GM12878 (cell line): ENCODE results near the gene RIPOR3. TPM values are rescaled to one million over a fixed set of nuclear protein-coding genes. Genes with fewer than 3 reads are reported as not detected.
A peak's percentile ranks its signal among the peaks of the same experiment; 100 is the strongest.

Source experiments
- ATAC-seq: fragments of 200-7000 bp; cut with Tn5 transposase; 3 replicates; pipeline ENCODE4 v1.9.1; 2020; ENCODE audit warnings: mild to moderate bottlenecking, moderate library complexity
- BruUV-seq: library from RNA; stranded (reverse); fragments of 400-500 nt; replicated peaks from 2 replicates; lab custom pipeline; 2021; lab: Mats Ljungman, UMichigan
- CTCF ChIA-PET: fragments of 300-600 bp; sonication (Branson Sonifier 250); formaldehyde crosslinking; extraction: SDS; loops from one replicate; lab custom pipeline; 2021; ENCODE audit warnings: inconsistent platforms; lab: Yijun Ruan, JAX
- POLR2A ChIA-PET: fragments of 350-600 bp; formaldehyde crosslinking; extraction: SDS; loops from one replicate; lab custom pipeline; 2021; ENCODE audit warnings: inconsistent platforms; lab: Charles Lee
- RAD21 ChIA-PET: fragments of 300-600 bp; sonication (Branson Sonifier 250); formaldehyde crosslinking; loops from one replicate; lab custom pipeline; 2023; ENCODE audit warnings: antibody characterized with exemption; ENCODE audit not compliant: unreplicated experiment; lab: Charles Lee
- SMC1A ChIA-PET: fragments of 300-600 bp; sonication (Branson Sonifier 250); formaldehyde crosslinking; loops from one replicate; lab custom pipeline; 2023; ENCODE audit not compliant: unreplicated experiment, uncharacterized antibody; lab: Charles Lee
- DNase-seq: peaks from one replicate; pipeline ENCODE4 v3.0.0-alpha.2; 2011; ENCODE audit warnings: low read depth, low spot score
- FAIRE-seq: peaks from 3 replicates; lab custom pipeline; 2011; peaks lifted over from hg19 to GRCh38; lab: Jason Lieb, UNC
- H2AFZ ChIP-seq: 2 replicates; pipeline ENCODE4 v1.6.0; 2011; ENCODE audit warnings: low read depth, low read length, control low read depth; ENCODE audit not compliant: control insufficient read depth
- H3K27ac ChIP-seq: 2 replicates; pipeline ENCODE4 v1.5.1; 2011; ENCODE audit warnings: control low read depth; ENCODE audit not compliant: control insufficient read depth, insufficient read depth
- H3K27me3 ChIP-seq, 2 experiments: replicated peaks in 1 of 2; 2 replicates each; pipeline versions ENCODE4 v1.6.0 to v1.6.1; 2011; ENCODE audit warnings: low read length in 1 of 2; ENCODE audit not compliant: control insufficient read depth in 2 of 2, insufficient read depth in 2 of 2
- H3K36me3 ChIP-seq, 2 experiments: 2 replicates each; pipeline ENCODE4 v1.5.1; 2011; ENCODE audit warnings: low read length in 1 of 2; ENCODE audit not compliant: control insufficient read depth in 2 of 2, insufficient read depth in 2 of 2
- H3K4me1 ChIP-seq: 2 replicates; pipeline ENCODE4 v1.6.1; 2011; ENCODE audit warnings: mild to moderate bottlenecking, low read length, moderate library complexity, mixed read lengths; ENCODE audit not compliant: control insufficient read depth, insufficient read depth
- H3K4me2 ChIP-seq: 2 replicates; pipeline ENCODE4 v1.6.0; 2011; ENCODE audit warnings: control low read depth; ENCODE audit not compliant: control insufficient read depth, insufficient read depth
- H3K4me3 ChIP-seq: fragments of 200-600 bp; sonication (generic); 2 replicates; pipeline ENCODE4 v1.5.1; 2016
- H3K79me2 ChIP-seq: 2 replicates; pipeline ENCODE4 v1.6.0; 2011; ENCODE audit warnings: low read length; ENCODE audit not compliant: control insufficient read depth, insufficient read depth
- H3K9ac ChIP-seq: 2 replicates; pipeline ENCODE4 v1.8.0; 2011; ENCODE audit warnings: low read length, control low read depth, mixed read lengths; ENCODE audit not compliant: control insufficient read depth, insufficient read depth
- H3K9me3 ChIP-seq: replicated peaks from 3 replicates; pipeline ENCODE4 v1.5.1; 2011; ENCODE audit warnings: mild to moderate bottlenecking, low read length; ENCODE audit not compliant: control insufficient read depth, insufficient read depth
- H4K20me1 ChIP-seq: 2 replicates; pipeline ENCODE4 v1.6.0; 2011; ENCODE audit not compliant: control insufficient read depth, insufficient read depth
- BMI1 ChIP-seq: fragments of 450-650 bp; IDR thresholded peaks from 2 replicates; pipeline ENCODE4 v1.6.1; 2016; ENCODE audit warnings: mild to moderate bottlenecking, moderate library complexity, borderline replicate concordance
- CTCF ChIP-seq, 3 experiments: IDR thresholded peaks in 2 of 3; conservative IDR thresholded peaks in 1 of 3; 2 replicates each; pipeline ENCODE4 v1.5.1; 2011; ENCODE audit warnings: low read depth in 3 of 3, low read length in 3 of 3, mild to moderate bottlenecking in 3 of 3, control low read depth in 2 of 3, moderate library complexity in 2 of 3, inconsistent platforms in 1 of 3, mixed read lengths in 1 of 3; ENCODE audit not compliant: control insufficient read depth in 2 of 3, insufficient read depth in 1 of 3; ENCODE audit errors: extremely low read depth in 1 of 3
- NFYB ChIP-seq: IDR thresholded peaks from 2 replicates; pipeline ENCODE4 v1.6.1; 2011; ENCODE audit warnings: low read depth, mild to moderate bottlenecking, low read length, improper control_type of control experiment, moderate library complexity; ENCODE audit not compliant: insufficient read depth
- RAD21 ChIP-seq: IDR thresholded peaks from 2 replicates; pipeline ENCODE4 v1.6.1; 2011; ENCODE audit warnings: mild to moderate bottlenecking, low read depth, low read length, moderate library complexity; ENCODE audit not compliant: insufficient read depth
- SMC3 ChIP-seq: IDR thresholded peaks from 2 replicates; pipeline ENCODE4 v1.6.1; 2011; ENCODE audit warnings: low read length, improper control_type of control experiment, borderline replicate concordance
- YY1 ChIP-seq: IDR thresholded peaks from 2 replicates; pipeline ENCODE4 v1.6.1; 2011; ENCODE audit warnings: low read depth, mild to moderate bottlenecking, low read length
- WGBS: methylation state at CpG from one replicate; pipeline ENCODE4 v1.1.6; 2016; ENCODE audit warnings: low lambda C conversion rate; ENCODE audit not compliant: insufficient replicate concordance, insufficient coverage; ENCODE audit errors: missing lambda C conversion rate; 5-methylcytosine and 5-hydroxymethylcytosine counted together
- in situ Hi-C: fragments of 300-500 bp; cut with MboI; formaldehyde crosslinking; loops from 9 replicates; pipeline ENCODE4 v1.14.3; 2018; ENCODE audit warnings: mixed read lengths
- intact Hi-C: fragments of 100-400 bp; cut with micrococcal nuclease; formaldehyde crosslinking; loops from one replicate; pipeline ENCODE4 v1.14.2; 2022; ENCODE audit not compliant: unreplicated experiment
- polyA plus RNA-seq, 11 experiments: library from polyadenylated mRNA; depleted of rRNA in 4 of 11; unstranded in 6 of 11; stranded (reverse) in 5 of 11; fragments of >200 nt; fragmentation: Nextera tagmentation in 4 of 11; fragmentation: Illumina TruSeq in 1 of 11; extraction: Ambion mirVana in 4 of 11; extraction: Trizol in 1 of 11; gene quantifications; 1 replicate in 1 of 11; 2 replicates in 10 of 11; pipeline versions ENCODE4 v1.2.1 to v1.2.3, GENCODE V29; 2011 to 2016; ENCODE audit warnings: inconsistent platforms in 2 of 11, missing spikeins in 2 of 11, low read depth in 1 of 11
- total RNA-seq, 4 experiments: library from RNA; depleted of rRNA in 3 of 4; stranded (reverse); fragments of >200 nt in 3 of 4; fragmentation: Illumina TruSeq in 1 of 4; extraction: Trizol in 1 of 4; gene quantifications; 2 replicates each; pipeline versions ENCODE4 v1.2.1 to v1.2.3, GENCODE V29; 2013 to 2021

The RIPOR3 gene
- total and polyA plus RNA-seq, 10 of the 15 experiments (the other 5 are each of a cell fraction or from before 2014, with no cell fraction given) = 0.04 to 0.55 (median 0.12) TPM; not detected in 6

- Histone ChIP-seq H3K4me3 (no peak overlapping the region), H4K20me1 (peaks cover 6% of the 10 kb centered on the region; the same call in 1 of the 2 replicates), H2AFZ (no peak overlapping the region), H3K79me2 (peaks cover 19% of the 10 kb centered on the region), H3K36me3 (peaks cover 38 to 60% of the 10 kb centered on the region in 2 experiments), H3K27me3 (no peaks in the 10 kb centered on the region), H3K9me3 (no peaks in the 10 kb centered on the region), H3K4me2 (no peak overlapping the region)
- ChIA-PET POLR2A (no interaction called here), RAD21 (interaction anchor here (0.9 to 4.6 kb wide), 12 partner anchors 35 to 112 kb away, joined by 3 to 36 read pairs (median 6); partner anchors contain the start of gene PTPN1), CTCF (interaction anchor here (0.6 to 11.4 kb wide), 25 partner anchors 8 to 460 kb away, joined by 3 to 240 read pairs (median 5); partner anchors contain the start of gene PTPN1), SMC1A (interaction anchor here (73.1 kb wide), 1 partner anchor 67 kb away, joined by 2799 read pairs; the partner anchor contains the start of gene PTPN1)
- intact Hi-C loops = no loop called here
- BruUV-seq = no TSS peak
- FAIRE-seq = peak; percentile 68
- no peak for DNase-seq
- WGBS = 51% methylated on average over 12 of the region's 12 CpGs
- ATAC-seq = peak; percentile 96
- 0 out of 2 replicates have a peak, but pooled peaks have one; percentile 34 for TF ChIP-seq YY1
- peak; percentile 60 for TF ChIP-seq RAD21
- no peak for TF ChIP-seq BMI1
- TF ChIP-seq CTCF (IDR thresholded peaks at IDR 0.05 in 2 of 3, conservative IDR thresholded peaks at IDR 0.05 in 1 of 3; ENCODE audit: control insufficient read depth in 2 of 3, extremely low read depth in 1 of 3, insufficient read depth in 1 of 3, low read depth in 3 of 3, low read length in 3 of 3) = peak; percentile 63 to 70 (median 67)
- TF ChIP-seq SMC3 = peak; percentile 67; the same call in 1 of the 2 replicates
- TF ChIP-seq NFYB = no peak
- TF ChIP-seq, all 136 proteins: peak for 4
- Histone ChIP-seq H3K4me1 (peaks cover 3% of the 10 kb centered on the region), H3K9ac (no peak overlapping the region), H3K27ac (no peak overlapping the region)
- in situ Hi-C loops = loop anchor here (5.0 kb wide), 1 partner anchor 104 kb away; no protein-coding TSS in a partner anchor
Measured at GRCh38 chr20:50575865-50576720, 115.2 kb downstream of the RIPOR3 start.
